Natural killer cell (primary cell): Measurements from ENCODE around the gene NIBAN1. TPM values are rescaled to one million over a fixed set of nuclear protein-coding genes. Genes with fewer than 3 reads are reported as not detected.

Experiments
- ATAC-seq, 3 donors: fragments of 150-1000 bp in 2 of 3; fragments of 200-7000 bp in 1 of 3; cut with Tn5 transposase; 1 replicate in 1 of 3; 2 replicates in 2 of 3; pipeline ENCODE4 v1.10.0; 2021; ENCODE audit warnings: mild to moderate bottlenecking in 2 of 3, moderate library complexity in 2 of 3
- DNase-seq, 2 donors: peaks; one replicate each; pipeline versions ENCODE4 v3.0.0 to v3.0.0-alpha.2; 2013 to 2021; ENCODE audit warnings: mixed read lengths in 1 of 2
- H3K27ac ChIP-seq: one replicate; pipeline ENCODE4 v1.5.1; 2013; ENCODE audit warnings: mild to moderate bottlenecking, low read length
- H3K27me3 ChIP-seq: one replicate; pipeline ENCODE4 v1.6.1; 2013; ENCODE audit warnings: low read length; ENCODE audit not compliant: control insufficient read depth, insufficient read depth
- H3K36me3 ChIP-seq: one replicate; pipeline ENCODE4 v1.6.1; 2013; ENCODE audit warnings: low read length; ENCODE audit not compliant: control insufficient read depth, insufficient read depth
- H3K4me1 ChIP-seq: one replicate; pipeline ENCODE4 v1.6.1; 2013; ENCODE audit warnings: low read length; ENCODE audit not compliant: control insufficient read depth, insufficient read depth
- H3K4me3 ChIP-seq: one replicate; pipeline ENCODE4 v1.5.1; 2013; ENCODE audit warnings: low read length
- H3K9me3 ChIP-seq: one replicate; pipeline ENCODE4 v1.6.1; 2013; ENCODE audit warnings: low read length; ENCODE audit not compliant: control insufficient read depth, insufficient read depth
- H3K27ac Mint-ChIP-seq, 2 donors: one replicate each; pipeline ENCODE4 v1.8.0; 2022; ENCODE audit warnings: mild to moderate bottlenecking in 2 of 2, mixed read lengths in 2 of 2, moderate library complexity in 1 of 2
- H3K27me3 Mint-ChIP-seq, 2 donors: one replicate each; pipeline ENCODE4 v1.8.0; 2022; ENCODE audit warnings: low read depth in 2 of 2, mixed read lengths in 2 of 2
- H3K36me3 Mint-ChIP-seq: one replicate; pipeline ENCODE4 v1.8.0; 2022; ENCODE audit warnings: mixed read lengths
- H3K4me1 Mint-ChIP-seq, 2 donors: one replicate each; pipeline ENCODE4 v1.8.0; 2022; ENCODE audit warnings: mixed read lengths in 2 of 2
- H3K4me3 Mint-ChIP-seq: one replicate; pipeline ENCODE4 v1.8.0; 2022; ENCODE audit warnings: mild to moderate bottlenecking, moderate library complexity, mixed read lengths
- H3K9me3 Mint-ChIP-seq, 2 donors: one replicate each; pipeline ENCODE4 v1.8.0; 2022; ENCODE audit warnings: mixed read lengths in 2 of 2
- CTCF ChIP-seq: fragments of 200-600 bp; IDR thresholded peaks from one replicate; pipeline ENCODE4 v1.8.0; 2022; ENCODE audit warnings: antibody characterized with exemption
- WGBS: methylation state at CpG from one replicate; pipeline ENCODE4 v1.1.7; 2013; ENCODE audit warnings: missing lambda C conversion rate; ENCODE audit not compliant: insufficient coverage; 5-methylcytosine and 5-hydroxymethylcytosine counted together
- intact Hi-C: fragments of 100-400 bp; cut with micrococcal nuclease; formaldehyde crosslinking; loops from one replicate; pipeline ENCODE4 v1.14.2; 2022
- total RNA-seq, 4 donors: library from RNA; stranded (reverse); fragments of 120-200 nt in 1 of 4; gene quantifications; one replicate each; pipeline versions ENCODE4 v1.2.3 to v1.2.4, GENCODE V29; 2013 to 2022

The NIBAN1 gene
- 10 to 100 TPM; 30.9 to 54.1 (median 31.0) TPM for total RNA-seq
- total RNA-seq (2013) = 56.3 TPM

- Mint-ChIP-seq H3K27me3 (no peaks in the 10 kb centered on the region), H3K9me3 (no peaks in the 10 kb centered on the region), H3K4me1 (peaks cover 43 to 47% of the 10 kb centered on the region in 2 donors), H3K27ac (peak within 1 kb of the TSS; percentile 37 to 63), H3K4me3 (peak within 1 kb of the TSS; percentile 93), H3K36me3 (no peaks in the 10 kb centered on the region)
- H3K27ac ChIP-seq = peak within 1 kb of the TSS; percentile 80
- no peaks in the 10 kb centered on the region for H3K9me3 ChIP-seq
- H3K4me3 ChIP-seq = peak within 1 kb of the TSS; percentile 64
- peaks cover 25% of the 10 kb centered on the region for H3K4me1 ChIP-seq
- ATAC-seq (peak; percentile 66 to 77 (median 75)), DNase-seq (peak; percentile 67 to 83)
- TF ChIP-seq CTCF = no peak
- no peaks in the 10 kb centered on the region for H3K27me3 ChIP-seq
- under 1% methylated on average over 70 of the region's 70 CpGs for WGBS
- intact Hi-C loops = loop anchor here (5.0 kb wide), 3 partner anchors 183 to 343 kb away; partner anchors contain the start of genes IVNS1ABP, SWT1 and TRMT1L
- H3K36me3 ChIP-seq = no peaks in the 10 kb centered on the region
Measured at GRCh38 chr1:184974056-184974836, at the start of gene NIBAN1. Gene NIBAN1, minus strand, starts transcription at chr1:184974508. Its CDS starts 152 bp downstream, at chr1:184974356.

GRCh38 chr1:185017966-185018365 lies 43.7 kb upstream of the NIBAN1 start:
- Mint-ChIP-seq H3K27me3 (peaks cover 6 to 8% of the 10 kb centered on the region in 2 donors), H3K27ac (no peak overlapping the region), H3K4me3 (no peak overlapping the region), H3K4me1 (no peaks in the 10 kb centered on the region), H3K36me3 (no peaks in the 10 kb centered on the region), H3K9me3 (no peaks in the 10 kb centered on the region)
- intact Hi-C loops = no loop called here
- Histone ChIP-seq H3K9me3 (no peaks in the 10 kb centered on the region), H3K4me1 (no peaks in the 10 kb centered on the region), H3K27me3 (no peaks in the 10 kb centered on the region), H3K36me3 (no peaks in the 10 kb centered on the region), H3K4me3 (no peak overlapping the region), H3K27ac (no peak overlapping the region)
- WGBS = 89% methylated on average over 3 of the region's 3 CpGs
- TF ChIP-seq CTCF = no peak
- DNase-seq (no peak), ATAC-seq (no peak)

- intact Hi-C loops = no loop called here
- DNase-seq (no peak), ATAC-seq (no peak)
- no peaks in the 10 kb centered on the region for H3K4me1 ChIP-seq
- H3K27ac ChIP-seq = no peak overlapping the region
- H3K27ac Mint-ChIP-seq = no peak overlapping the region
- no peak overlapping the region for H3K4me3 Mint-ChIP-seq
- no peaks in the 10 kb centered on the region for H3K9me3 ChIP-seq
- no peak overlapping the region for H3K4me3 ChIP-seq
- 81% methylated on average over 2 of the region's 2 CpGs for WGBS
- no peaks in the 10 kb centered on the region for H3K9me3 Mint-ChIP-seq
- no peaks in the 10 kb centered on the region for H3K36me3 Mint-ChIP-seq
- H3K4me1 Mint-ChIP-seq = no peaks in the 10 kb centered on the region
- TF ChIP-seq CTCF = no peak
- no peaks in the 10 kb centered on the region for H3K36me3 ChIP-seq
- no peaks in the 10 kb centered on the region for H3K27me3 ChIP-seq
- H3K27me3 Mint-ChIP-seq = peaks cover 6 to 8% of the 10 kb centered on the region in 2 donors
Measured at GRCh38 chr1:185017338-185017737, 43.0 kb upstream of the NIBAN1 start.
